Fibroblast of skin of abdomen (primary cell): Measurements from ENCODE around the gene SPAG7.

Source experiments
- DNase-seq: peaks from one replicate; pipeline ENCODE4 v3.0.0-alpha.2; 2013

The SPAG7 gene

DNA sequence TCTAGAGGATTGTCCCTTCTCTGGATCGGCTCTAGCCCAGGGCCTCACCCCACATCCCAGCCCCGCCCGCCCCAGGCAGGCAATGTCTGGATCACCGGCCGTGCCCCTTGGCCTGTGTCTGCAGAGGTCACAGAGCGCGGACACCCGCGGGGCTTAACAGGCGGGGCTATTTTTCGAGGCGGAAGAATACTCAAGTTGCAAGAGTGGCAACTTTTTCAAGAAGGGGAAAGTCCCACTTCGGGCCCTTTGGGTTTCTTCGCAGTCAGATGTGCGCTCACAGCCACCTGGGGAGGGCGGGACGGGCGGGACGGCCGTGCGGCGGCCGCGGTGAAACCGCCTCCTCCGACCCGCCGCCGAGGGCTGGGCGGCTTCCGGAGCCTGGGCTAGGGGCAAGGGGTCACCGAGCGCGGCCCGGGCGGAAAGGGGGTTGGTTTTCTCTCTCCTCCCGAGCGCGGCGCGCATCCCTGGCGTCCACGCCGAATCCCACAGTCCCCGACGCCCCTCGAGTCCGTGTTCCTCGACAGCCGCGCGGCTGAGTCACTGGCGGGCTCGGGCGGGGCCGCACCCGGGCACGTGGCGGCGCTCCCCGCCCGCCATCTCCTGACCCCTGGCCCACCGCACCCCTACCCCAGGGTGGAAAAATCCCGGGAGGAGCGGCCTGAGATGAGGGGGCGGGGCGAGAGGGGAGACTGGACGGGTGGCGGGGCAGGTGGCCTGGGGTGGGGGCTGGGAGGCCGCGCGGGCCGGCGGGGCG is 18.1 kb downstream of the SPAG7 start:
- DNase-seq: peak; percentile 73

DNA sequence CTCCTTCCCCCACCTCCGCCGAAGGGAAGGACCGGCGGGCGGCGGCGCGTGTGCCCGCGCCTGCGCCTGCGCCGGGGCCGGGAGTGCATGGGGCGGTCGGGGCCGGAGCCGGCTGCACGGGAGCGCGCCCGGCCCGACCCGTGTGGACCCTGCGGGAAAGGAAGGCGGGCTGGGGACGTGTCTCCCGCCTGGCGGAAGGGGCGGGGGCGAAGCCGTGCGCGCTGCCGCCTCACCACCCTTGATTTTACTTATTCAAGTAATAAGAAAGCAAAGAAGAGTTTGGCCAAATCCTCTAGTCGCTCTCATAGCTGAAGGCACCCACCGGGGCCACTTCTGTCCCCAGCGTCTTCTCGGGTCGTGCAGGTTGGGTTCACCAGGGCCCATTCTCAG is 18.7 kb downstream of the SPAG7 start:
- DNase-seq: peak; percentile 94

DNA sequence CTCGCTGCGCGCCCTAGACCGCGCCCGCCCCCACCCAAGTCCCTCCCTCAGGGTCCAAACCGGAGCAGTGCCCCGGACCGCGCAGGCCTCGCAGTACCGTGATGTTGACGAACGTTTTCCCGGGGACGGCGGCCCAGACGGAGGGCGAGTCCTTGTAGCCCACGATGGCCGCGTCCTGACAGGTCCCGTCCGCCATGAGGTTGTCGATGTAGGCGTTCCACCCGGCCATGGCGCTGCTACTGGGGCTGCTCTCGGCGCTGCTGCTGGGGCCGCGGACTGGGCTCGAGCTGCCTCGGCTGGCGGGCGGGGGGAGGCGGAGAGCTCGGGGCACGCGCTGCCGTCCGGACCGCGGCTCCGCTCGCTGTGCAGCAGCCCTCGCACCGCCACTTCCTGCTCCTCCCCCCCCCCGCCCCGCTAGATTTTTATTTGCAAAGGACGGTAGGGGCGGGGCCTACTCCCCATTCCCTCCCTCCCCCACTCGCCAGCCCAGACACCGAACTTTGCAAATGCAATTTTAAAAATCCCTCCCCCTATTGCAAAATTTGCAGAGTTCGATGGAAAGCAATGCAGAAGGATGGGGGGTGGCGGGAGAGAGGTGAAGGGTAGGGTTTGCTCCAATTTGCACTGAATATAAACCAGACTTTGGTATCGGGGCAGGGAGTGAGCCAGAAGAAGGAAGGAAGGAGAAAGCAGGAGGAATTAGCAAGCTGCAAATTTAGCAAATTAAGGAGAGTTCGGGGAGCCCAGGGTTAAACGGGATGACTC is 19.3 kb downstream of the SPAG7 start, which contains the start of gene PFN1:
PFN1 (minus strand) TSS at position 365 of the 765 bp plus-strand sequence; CDS start at position 229, 136 bp downstream.
- DNase-seq: peak; percentile 96

DNA sequence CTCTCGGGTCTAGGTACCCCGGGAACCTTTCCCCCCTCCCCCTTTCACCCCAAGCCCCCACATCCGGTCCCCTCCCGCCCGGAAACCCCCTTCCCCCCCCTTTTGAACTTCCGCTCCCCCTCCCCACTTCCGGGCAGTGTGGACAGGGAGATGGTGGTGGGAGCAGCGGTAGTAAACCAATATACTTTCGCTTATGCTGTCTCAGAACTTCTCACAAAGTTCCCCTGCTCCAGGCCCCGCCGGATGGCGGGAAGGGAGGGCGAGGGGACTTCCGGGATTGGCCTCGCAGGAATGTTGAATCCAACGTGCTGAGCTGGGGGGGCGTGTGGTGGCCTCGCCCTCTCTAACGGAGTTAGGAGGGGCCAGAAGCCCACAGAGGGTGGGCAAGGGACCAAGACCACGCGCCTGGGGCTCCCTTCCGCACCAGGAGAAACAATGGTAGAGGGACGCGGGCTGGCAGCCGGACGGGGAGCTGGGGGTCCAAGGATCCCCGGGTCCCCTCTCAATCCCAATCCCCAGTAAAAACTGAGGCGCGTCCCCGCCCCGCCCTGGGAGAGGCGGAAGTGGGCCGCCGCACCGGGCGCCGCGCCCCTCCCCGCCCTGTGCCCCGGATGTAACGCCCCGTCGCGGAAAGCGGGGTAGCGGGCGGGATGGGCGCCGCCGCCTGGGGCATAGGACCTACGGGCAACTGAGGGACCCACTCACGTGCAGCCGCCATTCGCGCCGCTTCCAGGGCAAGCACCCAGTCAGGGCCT is 20.0 kb downstream of the SPAG7 start:
- peak; percentile 64 for DNase-seq

DNA sequence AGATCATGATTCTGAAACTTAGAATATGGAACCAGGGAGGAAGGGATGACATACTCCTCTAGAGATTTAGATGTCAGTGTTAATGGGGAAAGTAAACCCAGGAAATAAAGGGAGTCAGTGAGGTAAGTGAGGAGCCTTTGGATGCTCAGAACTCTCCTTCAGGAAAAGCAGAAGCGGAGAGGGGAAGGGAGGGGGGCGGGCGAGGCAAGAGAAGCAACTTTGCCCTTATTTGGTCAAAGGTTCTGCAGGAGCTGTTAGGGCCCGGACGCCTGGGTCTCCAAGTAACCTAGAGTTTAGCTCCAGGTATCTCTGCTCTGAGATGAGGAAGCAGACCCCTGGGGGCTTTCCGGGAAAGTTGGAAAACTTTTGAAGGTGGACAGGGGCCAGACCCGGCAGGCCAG is 20.6 kb downstream of the SPAG7 start:
- DNase-seq: no peak

DNA sequence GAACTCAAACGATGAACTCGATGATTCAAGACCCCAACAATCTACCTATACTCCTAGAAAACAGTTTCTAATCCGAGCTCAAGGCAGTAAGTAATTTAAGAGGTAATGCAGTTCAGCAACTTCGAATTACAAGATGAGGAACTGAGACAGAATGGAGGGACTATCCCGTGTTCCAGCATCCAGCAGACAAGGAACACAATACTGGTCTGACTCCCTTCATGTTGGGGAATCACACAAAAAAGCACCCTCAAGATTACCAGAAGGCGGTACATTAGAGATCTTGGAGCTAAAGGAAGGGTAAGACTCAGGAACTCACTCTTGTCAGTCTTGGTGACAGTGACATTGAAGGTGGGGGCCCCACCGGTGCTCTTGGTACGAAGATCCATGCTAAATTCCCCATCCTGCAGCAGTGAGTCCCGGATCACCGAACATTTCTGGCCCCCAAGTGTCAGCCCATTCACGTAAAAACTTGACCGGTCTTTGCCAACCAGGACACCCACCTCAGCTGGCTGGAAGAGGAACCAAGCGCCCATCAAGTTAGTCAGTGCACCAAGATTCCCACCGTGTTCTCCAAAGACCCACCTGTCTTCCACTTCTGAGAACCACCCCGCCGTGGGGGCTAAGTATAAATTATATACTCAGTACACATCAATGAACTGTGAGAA is 21.2 kb downstream of the SPAG7 start:
- no peak for DNase-seq

DNA sequence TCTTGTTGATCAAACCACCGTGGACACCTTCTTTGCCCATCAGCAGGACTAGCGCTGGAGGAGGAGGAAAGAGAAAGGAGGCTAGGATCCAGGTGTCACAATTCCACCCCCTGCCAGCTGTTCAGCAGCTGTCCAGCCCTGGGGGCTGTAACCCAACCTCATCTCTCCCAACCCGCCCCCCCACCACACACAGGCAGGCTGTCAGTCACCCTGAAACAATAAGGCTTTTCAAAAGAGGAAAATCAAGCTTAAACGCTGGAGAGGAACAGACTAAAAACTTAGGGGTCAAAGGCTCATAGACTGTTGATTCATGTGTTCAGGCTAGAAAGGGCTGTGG is 21.7 kb downstream of the SPAG7 start:
- DNase-seq: no peak

DNA sequence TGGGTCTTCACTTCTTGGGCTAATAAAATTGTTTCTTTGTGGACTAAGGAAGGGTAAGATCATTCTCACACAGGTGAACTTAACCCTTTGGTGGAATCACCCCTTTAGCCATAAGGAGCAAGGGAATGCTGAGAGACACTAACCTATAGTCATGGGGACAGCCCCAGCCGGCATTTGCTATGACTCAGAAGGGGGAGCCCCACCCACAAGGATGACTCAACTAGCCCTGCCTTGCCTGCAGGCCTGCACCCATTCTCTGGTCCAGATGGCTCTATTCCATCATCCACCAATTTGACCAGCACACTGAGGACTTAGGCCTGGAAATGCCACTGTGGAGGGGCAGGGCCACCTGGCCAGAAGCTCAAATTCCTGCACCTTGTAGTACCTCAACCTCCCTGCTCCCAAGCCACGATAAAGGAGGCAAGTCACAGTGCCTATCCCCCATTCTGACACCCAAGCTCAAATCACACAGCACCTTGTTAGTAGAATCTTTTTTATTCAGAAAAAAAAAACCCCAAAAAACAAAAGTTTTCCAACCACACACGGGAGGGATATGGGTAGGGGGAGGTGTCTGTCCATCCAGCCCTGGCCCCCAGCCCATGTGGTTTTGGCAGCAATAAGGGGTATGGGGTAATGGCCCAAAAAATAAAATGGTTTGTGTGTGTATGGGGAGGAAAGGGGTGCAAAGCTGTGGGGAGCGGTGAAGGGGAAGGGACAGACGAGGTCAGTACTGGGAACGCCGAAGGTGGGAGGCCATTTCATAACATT is 22.3 kb downstream of the SPAG7 start:
- peak; percentile 90 for DNase-seq

DNA sequence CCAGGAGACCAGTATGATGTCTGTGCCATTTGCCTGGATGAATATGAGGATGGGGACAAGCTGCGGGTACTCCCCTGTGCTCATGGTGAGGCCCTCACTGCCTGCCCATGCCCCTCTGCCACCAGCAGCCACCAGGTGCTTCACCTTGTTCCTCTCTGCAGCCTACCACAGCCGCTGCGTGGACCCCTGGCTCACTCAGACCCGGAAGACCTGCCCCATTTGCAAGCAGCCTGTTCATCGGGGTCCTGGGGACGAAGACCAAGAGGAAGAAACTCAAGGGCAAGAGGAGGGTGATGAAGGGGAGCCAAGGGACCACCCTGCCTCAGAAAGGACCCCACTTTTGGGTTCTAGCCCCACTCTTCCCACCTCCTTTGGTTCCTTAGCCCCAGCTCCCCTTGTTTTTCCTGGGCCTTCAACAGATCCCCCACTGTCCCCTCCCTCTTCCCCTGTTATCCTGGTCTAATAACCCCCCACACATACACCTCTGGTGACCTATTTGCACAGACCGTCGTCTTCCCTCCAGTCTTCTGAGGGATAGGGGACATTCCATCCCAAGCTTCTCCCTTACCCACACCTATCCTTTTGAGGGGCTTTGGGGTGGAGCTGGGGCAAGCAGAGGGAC is 23.0 kb downstream of the SPAG7 start:
- no peak for DNase-seq

DNA sequence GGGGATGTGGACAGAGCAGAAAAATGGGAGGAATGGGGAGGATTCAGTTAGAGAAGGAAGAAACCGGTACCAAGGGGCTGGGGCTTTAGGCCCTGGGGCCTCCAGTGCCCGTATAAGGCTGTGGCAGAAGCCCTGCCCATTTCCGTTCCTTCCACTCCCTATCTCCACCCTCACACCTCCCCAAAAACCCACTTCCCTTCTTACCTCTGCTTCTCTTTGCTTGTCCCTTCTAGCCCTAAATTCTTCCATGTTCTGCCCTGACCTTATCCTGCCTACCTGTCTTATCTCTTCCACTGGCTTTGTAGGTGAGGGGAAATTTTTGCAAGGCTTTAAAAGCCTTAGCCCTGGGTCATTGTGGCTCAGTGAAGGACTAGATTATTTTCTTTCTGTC is 23.5 kb downstream of the SPAG7 start:
- no peak for DNase-seq

DNA sequence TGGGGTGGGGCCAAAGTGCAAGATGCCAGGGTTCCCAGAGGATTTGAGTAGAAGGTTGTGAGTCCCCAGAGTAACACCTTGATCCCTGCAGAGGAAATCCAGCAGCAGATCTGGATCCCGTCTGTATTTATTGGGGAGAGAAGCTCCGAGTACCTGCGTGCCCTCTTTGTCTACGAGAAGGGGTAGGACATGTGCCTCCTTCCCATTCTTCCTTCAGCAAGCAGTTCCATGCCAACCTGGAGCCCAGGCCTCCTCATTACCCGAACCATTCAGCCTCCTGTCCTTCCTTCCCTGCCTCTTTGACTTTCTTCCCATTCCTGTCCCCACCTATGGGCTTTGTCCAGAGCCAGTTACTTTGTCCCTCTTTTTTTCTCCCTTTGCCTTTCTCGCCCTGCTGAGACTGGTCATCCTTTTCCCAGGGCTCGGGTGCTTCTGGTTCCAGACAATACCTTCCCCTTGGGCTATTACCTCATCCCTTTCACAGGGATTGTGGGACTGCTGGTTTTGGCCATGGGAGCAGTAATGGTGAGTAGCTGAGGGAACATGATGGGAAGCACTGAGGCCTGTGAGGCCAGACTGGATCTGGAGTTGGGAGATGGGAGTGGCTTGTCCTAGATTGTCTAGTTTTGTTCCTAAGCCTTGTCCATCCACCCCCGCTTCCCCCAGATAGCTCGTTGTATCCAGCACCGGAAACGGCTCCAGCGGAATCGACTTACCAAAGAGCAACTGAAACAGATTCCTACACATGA is 24.7 kb downstream of the SPAG7 start:
- no peak for DNase-seq

DNA sequence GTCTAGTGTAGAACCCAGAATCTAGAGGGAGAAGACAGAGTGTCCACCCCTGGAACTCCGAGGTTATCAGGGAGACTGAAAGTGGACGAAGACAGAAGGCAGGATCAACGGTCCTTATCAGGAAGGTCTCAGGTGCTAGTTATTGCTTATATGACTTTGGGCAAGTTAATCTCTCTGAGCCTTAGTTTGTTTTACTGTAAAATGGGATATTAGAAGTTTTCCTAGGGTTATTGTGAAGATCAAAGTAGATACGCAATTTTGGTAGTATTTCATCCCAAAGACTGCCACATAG is 26.4 kb downstream of the SPAG7 start:
- no peak for DNase-seq

DNA sequence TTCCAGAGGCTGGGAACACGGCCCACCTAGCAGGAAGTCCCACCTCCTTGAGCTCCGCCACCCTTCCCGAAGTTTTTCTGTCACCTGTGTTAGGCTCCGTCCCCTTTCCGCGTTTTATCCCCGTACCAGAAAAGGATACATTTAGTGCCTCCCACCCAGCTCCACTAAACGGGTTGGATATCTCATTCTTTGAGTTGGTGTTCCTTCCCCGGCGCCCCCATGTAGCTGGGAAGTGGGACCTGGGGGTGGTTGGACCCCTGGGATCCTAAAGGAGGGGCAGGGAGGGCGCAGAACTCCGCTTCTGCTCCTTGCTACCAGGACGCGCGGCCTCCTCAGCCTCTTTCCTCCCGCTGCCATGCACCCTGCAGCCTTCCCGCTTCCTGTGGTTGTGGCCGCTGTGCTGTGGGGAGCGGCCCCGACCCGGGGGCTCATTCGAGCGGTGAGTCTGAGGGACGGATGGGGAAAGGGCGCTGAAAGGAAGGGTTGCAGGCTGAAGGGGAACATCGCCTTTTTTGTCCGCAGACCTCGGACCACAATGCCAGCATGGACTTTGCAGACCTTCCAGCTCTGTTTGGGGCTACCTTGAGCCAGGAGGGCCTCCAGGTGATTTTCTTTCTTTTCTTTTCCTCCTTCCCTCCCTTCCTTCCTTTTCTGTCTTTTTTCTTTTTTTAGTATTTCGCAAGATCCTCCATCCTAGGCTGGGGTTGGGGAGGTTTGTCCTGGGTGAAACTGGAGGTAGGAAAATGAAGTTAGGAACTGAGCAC is 26.9 kb downstream of the SPAG7 start:
- DNase-seq: no peak

DNA sequence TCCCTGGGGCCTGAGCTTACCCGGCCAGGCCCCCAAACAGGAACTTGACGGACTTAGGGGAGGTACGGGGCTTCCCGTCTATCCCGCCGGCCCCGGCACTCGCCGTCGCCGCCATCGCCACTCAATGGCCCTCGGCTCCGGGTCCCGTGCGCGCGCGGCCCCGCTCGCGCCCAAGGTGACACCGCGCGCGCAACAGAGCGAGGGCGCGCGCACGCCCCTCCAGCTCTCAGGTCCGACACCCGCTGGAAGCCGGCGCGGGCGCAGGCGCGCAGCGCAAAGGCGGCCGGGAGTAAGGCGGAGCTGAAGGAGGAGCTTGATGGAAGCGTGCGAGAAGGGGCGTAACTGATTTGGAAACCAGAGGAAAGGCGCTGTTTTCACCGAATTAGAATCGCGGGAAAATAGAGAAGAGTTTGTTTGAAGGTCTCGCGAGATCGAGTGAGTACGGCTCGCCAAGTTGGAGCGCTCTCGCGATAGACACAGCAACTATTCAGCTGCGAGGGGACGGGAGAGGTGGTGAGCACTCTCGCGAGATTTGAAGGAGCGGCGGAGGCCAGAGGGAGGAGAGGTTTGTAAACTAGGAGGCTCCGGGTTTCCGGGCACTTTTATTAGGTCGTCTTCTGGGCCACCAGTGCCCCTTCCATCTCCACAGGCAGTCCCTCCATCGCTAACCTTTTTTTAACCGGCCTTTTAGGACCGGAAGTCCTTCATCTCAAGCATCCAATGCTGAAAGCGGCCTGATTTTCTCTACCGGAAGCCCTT is 27.6 kb downstream of the SPAG7 start, which contains the start of the genes RNF167 and SLC25A11:
RNF167 (plus strand) TSS at position 473 of the 759 bp plus-strand sequence. CDS start 642 bp downstream, outside the sequence.
SLC25A11 (minus strand) TSS at position 251 of the 759 bp plus-strand sequence; CDS start at position 115, 136 bp downstream.
- peak; percentile 100 for DNase-seq

DNA sequence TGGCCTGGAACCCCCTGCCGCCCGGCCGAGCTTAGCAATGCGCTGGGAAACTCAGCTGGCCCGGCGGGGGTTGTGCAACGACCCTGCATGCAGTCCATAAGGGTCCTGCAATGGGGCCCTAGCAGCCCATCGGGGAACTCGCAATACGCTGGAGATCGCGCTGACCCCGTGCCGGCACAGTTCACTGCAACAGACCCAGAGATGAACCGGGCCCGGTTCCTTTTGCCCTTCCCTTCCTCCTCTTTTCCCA is 28.1 kb downstream of the SPAG7 start:
- no peak for DNase-seq

DNA sequence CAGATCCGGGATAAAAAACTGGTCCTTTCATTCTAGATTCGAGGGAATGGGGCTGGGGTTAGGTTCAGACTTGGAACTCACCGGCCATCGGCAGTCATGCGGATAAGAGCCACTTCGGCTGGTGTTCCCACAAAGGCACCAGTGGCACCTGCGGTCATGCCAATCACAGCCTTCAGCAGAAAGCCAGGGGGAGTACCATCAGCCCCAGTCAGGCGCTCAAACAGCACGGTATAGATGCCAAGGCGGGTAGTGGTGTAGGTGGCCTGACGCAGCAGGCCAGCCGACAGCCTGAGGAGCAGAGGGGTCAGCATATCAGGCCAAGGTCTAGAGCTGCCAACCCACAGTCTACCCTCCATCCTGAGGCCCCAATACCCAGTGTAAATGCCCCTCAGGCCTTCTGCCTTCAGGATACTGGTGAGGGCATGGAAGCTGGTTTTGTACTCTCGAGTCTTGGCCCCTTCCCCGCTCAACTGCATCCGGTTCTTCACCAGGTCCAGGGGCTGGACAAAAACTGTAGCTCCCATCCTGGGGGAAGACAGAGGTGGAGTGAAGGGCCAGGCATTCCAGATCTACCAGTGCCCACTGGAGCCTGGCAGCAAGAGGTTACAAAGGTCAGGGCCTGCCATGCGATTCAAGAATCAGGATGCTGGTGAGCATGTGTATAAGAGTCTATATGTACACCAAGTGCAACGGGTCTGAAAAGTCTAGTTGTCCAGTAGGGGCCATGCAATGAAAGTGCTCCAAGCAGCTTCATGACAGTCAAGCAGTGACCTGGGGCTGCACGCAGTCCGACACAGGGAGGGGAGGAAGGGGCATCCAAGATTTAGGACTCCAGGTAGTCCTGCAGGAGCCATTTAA is 28.7 kb downstream of the SPAG7 start:
- DNase-seq: no peak

DNA sequence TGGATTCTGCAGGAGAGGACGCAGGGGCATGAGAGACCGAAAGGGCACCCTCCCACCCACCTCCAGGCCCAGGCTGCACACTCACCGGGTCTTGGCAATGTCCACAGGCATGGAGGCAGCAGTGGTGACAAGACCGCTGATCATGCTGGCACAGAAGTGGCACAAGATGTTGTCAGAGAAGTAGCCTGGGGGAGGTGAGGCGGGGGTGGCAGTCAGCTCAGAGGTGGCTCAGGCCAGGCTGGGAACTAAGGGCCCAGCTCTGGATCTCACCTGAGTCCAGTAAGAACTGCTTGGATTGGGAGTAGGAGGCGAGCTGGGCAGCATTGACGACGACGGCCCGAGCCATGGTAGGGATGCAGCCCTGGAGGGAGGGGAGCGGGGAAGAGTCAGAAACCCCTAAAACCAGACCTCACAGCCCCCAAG is 29.5 kb downstream of the SPAG7 start:
- no peak for DNase-seq

DNA sequence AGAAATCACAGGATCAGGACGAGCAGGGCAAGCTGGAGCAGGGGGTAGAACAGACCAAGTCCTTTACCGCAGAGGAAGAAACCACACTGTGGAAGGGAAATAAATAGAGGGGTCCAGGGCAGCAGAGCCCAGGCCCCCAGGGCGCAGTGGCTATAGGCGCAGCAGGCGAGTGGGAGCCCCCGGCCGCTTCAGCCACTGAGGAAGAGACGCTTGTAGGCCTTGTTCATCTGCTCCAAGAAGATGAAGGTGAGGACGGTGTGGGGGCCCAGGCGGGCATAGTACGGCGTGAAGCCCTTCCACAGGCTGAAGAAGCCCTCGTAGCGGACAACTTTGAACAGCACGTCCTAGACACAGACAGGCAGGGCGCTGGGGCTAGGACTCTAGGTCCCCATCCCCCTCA is 30.1 kb downstream of the SPAG7 start:
- no peak for DNase-seq

DNA sequence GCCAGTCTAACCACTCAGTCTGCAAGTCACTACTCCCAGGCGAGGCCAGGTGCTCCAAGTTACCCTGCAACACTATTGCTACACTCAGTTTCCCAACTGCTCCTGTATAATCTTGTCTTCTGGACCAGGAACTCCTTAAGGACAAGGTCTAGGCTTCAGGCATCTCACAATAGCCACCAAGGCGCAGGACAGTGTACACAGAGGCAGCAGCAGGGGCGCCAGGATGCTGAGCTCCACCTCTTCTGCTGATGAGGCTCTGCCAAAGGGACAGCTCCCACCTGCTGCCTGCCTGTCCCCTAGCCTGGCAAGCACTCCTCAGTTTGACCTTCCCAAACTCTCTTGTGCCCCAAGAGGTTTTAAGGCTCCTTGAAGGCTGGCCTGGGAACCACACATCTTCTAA is 31.2 kb downstream of the SPAG7 start:
- DNase-seq: no peak
